SU-DHL-6 (cell line): ENCODE data around the gene SLC30A4.
"Not testable (repeated sequence)": the region's sequence is repeated elsewhere in the genome, so short reads cannot be mapped to it uniquely, and the experiment has no call there.

ENCODE experiments used
- CTCF ChIP-seq: fragments of 200-600 bp; sonication (generic); IDR thresholded peaks from one replicate; pipeline ENCODE4 v1.5.1; 2017; ENCODE audit warnings: antibody characterized with exemption, mild to moderate bottlenecking, low read length, moderate library complexity; ENCODE audit not compliant: insufficient read depth, poor library complexity, severe bottlenecking
- EZH2phosphoT487 ChIP-seq: fragments of 200-600 bp; sonication (generic), shearing (Covaris generic); conservative IDR thresholded peaks from 2 replicates; pipeline ENCODE4 v1.6.1; 2018; ENCODE audit warnings: mild to moderate bottlenecking, antibody characterized with exemption, low read length, moderate library complexity, mixed read lengths

- not testable (repeated sequence) for TF ChIP-seq CTCF, EZH2phosphoT487
Measured at GRCh38 chr15:45532892-45533291, 10.3 kb upstream of the SLC30A4 start.
